ENCODE measurements around the gene HLCS.

HLCS gene

GRCh38 chr21:36985751-36986594 lies 19.5 kb upstream of the HLCS start:
- no peak for DNase-seq

DNA sequence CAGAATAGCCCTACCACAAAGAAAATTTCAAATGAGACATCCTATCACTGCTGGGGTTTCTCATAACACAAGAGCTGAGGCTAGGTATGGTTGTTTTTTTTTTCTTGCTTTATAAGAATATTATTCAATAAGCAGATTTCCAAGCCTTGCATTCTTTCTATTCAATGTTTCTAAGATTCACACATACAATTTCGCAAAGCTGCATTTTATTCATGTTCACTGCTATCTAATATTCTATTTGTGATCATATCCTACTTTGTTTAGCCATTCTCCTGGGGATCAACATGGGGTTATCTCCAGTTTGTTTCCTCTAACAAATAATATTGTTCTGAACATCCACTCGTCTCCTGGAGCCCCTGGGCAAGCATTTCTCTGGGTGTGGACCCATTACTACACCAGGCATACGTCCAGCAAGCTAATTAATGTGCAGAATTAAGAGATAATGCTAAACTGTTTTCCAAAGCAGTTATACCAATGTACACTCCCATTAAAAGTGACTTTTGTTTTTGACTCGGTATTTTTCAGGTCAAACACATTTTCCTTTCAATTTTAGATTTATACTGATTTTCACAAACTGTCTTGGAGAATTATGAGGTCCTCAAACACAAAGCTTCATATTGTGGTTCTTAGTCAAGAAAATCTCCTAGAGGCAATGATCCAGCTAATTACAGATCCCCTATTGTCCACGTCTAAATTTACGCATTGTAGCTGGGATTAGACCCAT lies 15.7 kb upstream of the HLCS start:
- DNase-seq, result no peak

GRCh38 chr21:36981049-36981391 lies 14.6 kb upstream of the HLCS start:
- no peak for DNase-seq

GRCh38 chr21:36980280-36981048 lies 14.0 kb upstream of the HLCS start:
- DNase-seq, result no peak

DNA sequence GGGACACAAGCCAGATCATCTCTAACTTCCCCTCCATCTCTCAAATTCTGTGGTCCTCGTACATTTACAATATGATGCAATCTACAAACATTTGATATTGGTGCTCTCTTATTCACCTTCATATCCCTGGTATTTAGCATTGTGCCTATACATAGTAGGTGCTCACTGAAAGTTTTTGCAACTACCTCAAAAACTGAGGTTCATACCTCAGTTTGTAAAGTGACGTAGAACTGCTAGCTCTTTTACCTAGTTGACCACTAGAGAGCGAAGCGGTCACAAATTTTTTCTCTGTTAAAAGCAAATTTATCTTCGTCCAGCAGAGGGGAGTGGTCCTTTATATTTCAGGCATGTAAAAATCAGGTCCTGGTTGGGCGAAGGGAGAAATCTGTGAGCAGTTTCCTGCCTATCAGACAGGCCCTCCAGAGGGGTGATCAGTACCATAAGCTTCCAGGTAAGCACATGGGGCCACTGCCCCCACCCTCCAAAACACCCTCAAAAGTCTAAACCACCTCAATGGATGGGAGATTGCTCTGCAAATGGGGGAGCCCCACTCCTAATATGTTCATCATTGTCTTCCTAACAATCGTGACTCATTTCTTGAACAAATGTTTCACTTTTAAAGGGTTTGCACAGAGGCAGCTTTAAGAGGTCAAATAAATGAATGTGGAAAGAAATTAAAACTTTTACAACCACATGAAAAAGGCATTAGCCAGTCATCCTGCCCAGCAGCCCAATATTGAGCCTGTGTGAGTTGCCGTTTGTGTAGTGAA lies 10.6 kb upstream of the HLCS start:
- DNase-seq, result peak; percentile 30

DNA sequence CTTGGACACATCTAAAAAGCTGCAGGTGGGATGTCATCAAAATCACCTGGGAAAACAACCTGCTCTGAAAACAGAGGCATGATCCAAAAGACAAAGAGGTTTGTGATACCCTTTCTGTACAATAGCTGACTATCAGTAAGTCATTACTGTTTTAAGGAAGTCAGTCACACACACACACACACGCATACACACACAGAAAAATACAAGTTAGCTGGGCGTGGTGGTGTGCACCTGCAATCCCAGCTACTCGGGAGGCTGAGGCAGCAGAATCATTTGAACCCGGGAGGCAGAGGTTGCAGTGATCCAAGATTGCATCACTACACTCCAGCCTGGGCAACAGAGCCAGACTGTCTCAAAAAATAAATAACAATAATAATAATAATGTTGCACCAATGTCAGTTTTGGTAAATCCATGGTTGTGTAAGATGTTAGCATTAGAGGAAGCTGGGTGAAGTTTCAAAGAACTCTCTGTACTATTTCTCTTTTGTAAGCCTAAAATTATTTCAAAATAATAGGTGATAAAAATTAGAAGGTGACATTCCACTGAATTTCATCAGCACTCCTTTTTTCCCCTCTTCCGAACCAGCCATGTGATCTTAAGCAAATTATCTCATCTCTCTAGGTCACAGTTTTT lies 9.9 kb upstream of the HLCS start:
- DNase-seq, result no peak

DNA sequence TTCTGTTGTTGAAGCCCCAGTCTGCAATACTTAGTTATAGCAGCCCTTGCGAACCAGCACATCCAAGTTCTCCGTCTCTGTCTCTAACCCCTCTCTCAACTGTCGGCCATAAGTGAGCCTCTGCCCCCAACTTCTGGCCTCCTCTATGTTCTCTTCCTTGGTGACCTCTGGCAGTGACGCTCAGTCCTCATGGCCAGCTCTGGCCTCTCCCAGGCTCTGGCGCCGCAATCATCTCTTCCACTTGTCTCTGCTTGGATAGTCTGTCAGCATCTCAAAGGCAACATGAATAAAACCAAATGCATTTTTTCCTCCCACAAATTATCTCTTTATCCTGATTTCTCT lies 8.4 kb upstream of the HLCS start:
- DNase-seq, result no peak

GRCh38 chr21:36973986-36974850 lies 7.7 kb upstream of the HLCS start:
- no peak for DNase-seq

- no peak for DNase-seq
Observed at GRCh38 chr21:36968976-36969375, 2.5 kb upstream of the HLCS start.

GRCh38 chr21:36968414-36968813 lies 1.9 kb upstream of the HLCS start:
- no peak for DNase-seq

- DNase-seq, result no peak
Observed at GRCh38 chr21:36966821-36967768, 626 bp upstream of the HLCS start.

GRCh38 chr21:36965720-36966065 lies 776 bp downstream of the HLCS start:
- no peak for DNase-seq

- DNase-seq, result no peak
Observed at GRCh38 chr21:36964827-36965719, 1.4 kb downstream of the HLCS start.

- DNase-seq, result no peak
Observed at GRCh38 chr21:36964398-36964797, 2.1 kb downstream of the HLCS start.

- no peak for DNase-seq
Observed at GRCh38 chr21:36962098-36962780, 4.2 kb downstream of the HLCS start.

DNA sequence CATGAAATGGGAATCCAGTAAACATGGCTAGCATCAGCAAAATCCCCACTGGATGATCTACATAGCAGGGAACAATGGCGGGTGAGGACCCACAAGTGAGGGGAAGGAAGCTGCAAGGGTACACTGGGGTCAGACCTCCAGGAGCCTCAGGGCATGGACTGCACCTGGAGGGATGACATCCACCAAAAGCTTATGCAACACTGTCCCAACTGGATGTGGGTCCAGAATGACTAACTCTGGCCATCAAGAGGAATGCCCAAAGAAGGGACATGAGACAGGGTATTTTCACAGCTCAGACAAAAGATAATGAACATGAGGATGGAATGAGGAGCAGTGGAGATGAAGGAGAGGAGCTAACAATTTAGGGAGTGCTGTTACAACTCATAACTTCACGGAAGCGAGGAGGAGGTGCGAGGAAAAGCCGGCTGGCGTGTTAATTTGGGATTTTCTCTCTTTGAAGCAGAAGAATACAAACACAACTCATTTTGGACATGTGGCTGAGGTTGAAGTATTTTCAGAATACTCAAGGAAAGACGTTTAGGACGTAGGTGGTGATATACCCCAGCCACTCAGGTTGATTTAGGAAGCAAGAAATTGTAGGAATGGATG lies 5.7 kb downstream of the HLCS start:
- DNase-seq, result no peak

DNA sequence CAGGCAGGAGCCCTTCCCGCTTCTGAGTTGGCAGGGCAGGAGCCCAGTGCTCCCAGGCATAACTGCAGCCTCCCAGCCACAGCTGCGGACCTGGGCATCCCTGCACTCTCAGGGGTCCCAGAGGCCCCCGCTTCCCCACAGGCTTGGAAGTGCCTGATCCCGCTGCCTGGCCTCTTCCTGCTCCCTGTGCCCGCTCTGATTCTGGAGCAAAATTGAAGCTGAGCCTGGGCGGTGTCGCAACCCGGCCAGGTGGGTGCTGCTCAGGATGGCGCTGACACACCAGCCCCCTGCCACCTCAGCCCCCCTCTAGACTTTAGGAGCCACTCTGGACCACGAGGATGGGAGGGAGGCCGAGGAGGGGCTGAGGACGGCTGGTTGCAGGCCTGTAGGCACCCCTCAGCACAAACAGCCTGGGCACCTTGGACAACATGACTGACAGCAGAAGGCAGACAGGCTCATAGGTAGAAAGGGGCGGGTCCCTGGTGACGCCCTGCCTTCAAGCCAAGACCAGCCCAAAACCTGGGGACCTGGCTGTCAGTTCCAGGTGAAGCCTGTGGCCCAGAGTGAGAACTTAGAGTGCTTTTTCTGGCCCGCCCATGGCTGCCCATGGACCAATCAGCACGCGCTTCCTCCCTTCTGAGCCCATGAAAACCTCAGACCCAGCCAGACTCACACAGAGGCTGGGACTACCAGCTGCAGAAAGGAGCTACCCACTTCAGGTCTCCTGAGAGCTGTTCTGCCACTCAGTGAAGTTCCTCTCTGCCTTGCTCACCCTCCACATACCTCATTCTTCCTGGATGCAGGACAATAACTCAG lies 7.2 kb downstream of the HLCS start:
- no peak for DNase-seq
